GM21723 (cell line): ENCODE data around the gene SMCO4.

Source experiments
- ATAC-seq: cut with Tn5 transposase; IDR thresholded peaks from one replicate; pipeline ENCODE4 v1.9.1; 2021; ENCODE audit warnings: mild to moderate bottlenecking, moderate library complexity; ENCODE audit not compliant: unreplicated experiment

Gene SMCO4

GRCh38 chr11:93529707-93530467, 13.3 kb downstream of the SMCO4 start:
- no peak for ATAC-seq

- ATAC-seq, result no peak
Observed at GRCh38 chr11:93528757-93529645, 14.2 kb downstream of the SMCO4 start.

GRCh38 chr11:93528252-93528651, 14.9 kb downstream of the SMCO4 start:
- no peak for ATAC-seq

GRCh38 chr11:93526641-93527583, 16.3 kb downstream of the SMCO4 start:
- peak; percentile 17 for ATAC-seq

GRCh38 chr11:93526346-93526633, 16.9 kb downstream of the SMCO4 start:
- ATAC-seq, result peak; percentile 27

- peak; percentile 17 for ATAC-seq
Observed at GRCh38 chr11:93525601-93526345, 17.4 kb downstream of the SMCO4 start.

- ATAC-seq, result no peak
Observed at GRCh38 chr11:93524858-93525257, 18.3 kb downstream of the SMCO4 start.

- peak; percentile 36 for ATAC-seq
Observed at GRCh38 chr11:93524173-93524536, 19.0 kb downstream of the SMCO4 start.

- no peak for ATAC-seq
Observed at GRCh38 chr11:93520726-93521509, 22.3 kb downstream of the SMCO4 start.

- no peak for ATAC-seq
Observed at GRCh38 chr11:93519179-93519578, 24.0 kb downstream of the SMCO4 start.

GRCh38 chr11:93518081-93518480, 25.1 kb downstream of the SMCO4 start:
- ATAC-seq, result no peak

GRCh38 chr11:93517611-93518010, 25.6 kb downstream of the SMCO4 start:
- no peak for ATAC-seq

GRCh38 chr11:93517041-93517440, 26.1 kb downstream of the SMCO4 start:
- ATAC-seq, result no peak

GRCh38 chr11:93515441-93516025, 27.7 kb downstream of the SMCO4 start:
- no peak for ATAC-seq

- no peak for ATAC-seq
Observed at GRCh38 chr11:93514712-93515111, 28.5 kb downstream of the SMCO4 start.

GRCh38 chr11:93513772-93514171, 29.4 kb downstream of the SMCO4 start:
- no peak for ATAC-seq

GRCh38 chr11:93512949-93513667, 30.1 kb downstream of the SMCO4 start:
- peak; percentile 90 for ATAC-seq

- peak; percentile 80 for ATAC-seq
Observed at GRCh38 chr11:93512073-93512475, 31.1 kb downstream of the SMCO4 start.
